ENCODE results near the gene ABCD2.
"Not testable (repeated sequence)": the region's sequence is repeated elsewhere in the genome, so short reads cannot be mapped to it uniquely, and the experiment has no call there.

The ABCD2 gene

DNA sequence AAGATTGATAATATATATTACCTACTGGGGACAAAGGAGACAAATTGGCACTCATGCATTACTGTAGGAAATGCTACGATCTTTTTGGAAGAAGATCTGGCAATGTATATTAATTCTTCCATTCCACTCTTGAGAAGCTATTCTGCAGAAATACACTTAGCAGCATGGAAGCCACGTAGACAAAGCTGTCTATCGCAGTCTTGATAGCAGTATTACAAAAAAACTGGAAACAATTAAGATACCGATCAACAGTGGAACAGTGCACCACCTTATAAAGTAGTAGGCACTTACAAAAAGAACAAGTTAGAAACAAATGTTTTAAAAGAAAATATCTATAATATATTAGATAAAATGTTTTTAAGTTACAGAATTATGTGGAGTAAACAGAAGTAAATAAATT lies 87.2 kb downstream of the ABCD2 start:
- Histone ChIP-seq H3K9me3 (ENCODE audit: low read length) (no peaks in the 10 kb centered on the region), H3K27me3 (ENCODE audit: control insufficient read depth in 1 of 2, insufficient read depth in 2 of 2, low read length in 2 of 2) (no peaks in the 10 kb centered on the region), H3K4me3 (ENCODE audit: low read depth in 1 of 2, low read length in 2 of 2) (no peak overlapping the region), H3K4me1 (ENCODE audit: insufficient read depth, low read length) (no peaks in the 10 kb centered on the region), H3K9ac (ENCODE audit: low read length) (no peak overlapping the region), H3K36me3 (ENCODE audit: insufficient read depth, low read length) (no peaks in the 10 kb centered on the region), H3K27ac (ENCODE audit: low read depth, low read length) (no peak overlapping the region)

- H3K36me3 ChIP-seq (ENCODE audit: insufficient read depth, low read length) = no peaks in the 10 kb centered on the region
- no peak overlapping the region for H3K4me3 ChIP-seq (ENCODE audit: low read depth in 1 of 2, low read length in 2 of 2)
- no peaks in the 10 kb centered on the region for H3K27me3 ChIP-seq (ENCODE audit: control insufficient read depth in 1 of 2, insufficient read depth in 2 of 2, low read length in 2 of 2)
- no peak overlapping the region for H3K9ac ChIP-seq (ENCODE audit: low read length)
- no peaks in the 10 kb centered on the region for H3K4me1 ChIP-seq (ENCODE audit: insufficient read depth, low read length)
- H3K27ac ChIP-seq (ENCODE audit: low read depth, low read length) = no peak overlapping the region
- H3K9me3 ChIP-seq (ENCODE audit: low read length) = no peaks in the 10 kb centered on the region
Measured at GRCh38 chr12:39526974-39527373, 92.6 kb downstream of the ABCD2 start.

- H3K4me1 ChIP-seq (ENCODE audit: insufficient read depth, low read length); H3K27me3 ChIP-seq (ENCODE audit: control insufficient read depth in 1 of 2, insufficient read depth in 2 of 2, low read length in 2 of 2); H3K4me3 ChIP-seq (ENCODE audit: low read depth in 1 of 2, low read length in 2 of 2); H3K27ac ChIP-seq (ENCODE audit: low read depth, low read length); H3K9ac ChIP-seq (ENCODE audit: low read length); H3K9me3 ChIP-seq (ENCODE audit: low read length); H3K36me3 ChIP-seq (ENCODE audit: insufficient read depth, low read length): not testable (repeated sequence)
Measured at GRCh38 chr12:39522167-39522566, 97.4 kb downstream of the ABCD2 start.

GRCh38 chr12:39510001-39510400 lies 109.6 kb downstream of the ABCD2 start:
- Histone ChIP-seq H3K9ac (ENCODE audit: low read length) (no peak overlapping the region), H3K9me3 (ENCODE audit: low read length) (no peaks in the 10 kb centered on the region), H3K36me3 (ENCODE audit: insufficient read depth, low read length) (no peaks in the 10 kb centered on the region), H3K4me3 (ENCODE audit: low read depth in 1 of 2, low read length in 2 of 2) (no peak overlapping the region), H3K4me1 (ENCODE audit: insufficient read depth, low read length) (no peaks in the 10 kb centered on the region), H3K27me3 (ENCODE audit: control insufficient read depth in 1 of 2, insufficient read depth in 2 of 2, low read length in 2 of 2) (no peaks in the 10 kb centered on the region), H3K27ac (ENCODE audit: low read depth, low read length) (no peak overlapping the region)

DNA sequence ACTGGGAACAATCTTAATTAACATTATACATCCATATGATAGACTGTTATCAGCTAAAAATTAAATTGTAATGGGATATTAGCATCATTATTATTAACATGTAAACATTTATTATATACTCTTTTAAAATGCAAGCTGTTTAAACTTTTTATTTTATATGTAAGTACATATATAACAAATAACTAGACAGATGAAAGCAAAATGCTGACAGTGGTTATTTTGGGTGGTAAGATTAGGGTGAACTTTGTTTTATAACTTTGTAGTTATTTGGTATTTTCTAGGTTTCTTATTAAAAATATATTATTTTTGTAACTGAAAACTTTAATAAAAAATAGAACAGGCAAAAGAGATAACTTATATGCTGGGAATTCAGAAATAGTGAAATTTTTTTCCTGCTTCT lies 114.0 kb downstream of the ABCD2 start:
- Histone ChIP-seq H3K4me3 (ENCODE audit: low read depth in 1 of 2, low read length in 2 of 2) (no peak overlapping the region), H3K4me1 (ENCODE audit: insufficient read depth, low read length) (no peaks in the 10 kb centered on the region), H3K27me3 (ENCODE audit: control insufficient read depth in 1 of 2, insufficient read depth in 2 of 2, low read length in 2 of 2) (no peaks in the 10 kb centered on the region), H3K9me3 (ENCODE audit: low read length) (no peaks in the 10 kb centered on the region), H3K36me3 (ENCODE audit: insufficient read depth, low read length) (no peaks in the 10 kb centered on the region), H3K9ac (ENCODE audit: low read length) (no peak overlapping the region), H3K27ac (ENCODE audit: low read depth, low read length) (no peak overlapping the region)

DNA sequence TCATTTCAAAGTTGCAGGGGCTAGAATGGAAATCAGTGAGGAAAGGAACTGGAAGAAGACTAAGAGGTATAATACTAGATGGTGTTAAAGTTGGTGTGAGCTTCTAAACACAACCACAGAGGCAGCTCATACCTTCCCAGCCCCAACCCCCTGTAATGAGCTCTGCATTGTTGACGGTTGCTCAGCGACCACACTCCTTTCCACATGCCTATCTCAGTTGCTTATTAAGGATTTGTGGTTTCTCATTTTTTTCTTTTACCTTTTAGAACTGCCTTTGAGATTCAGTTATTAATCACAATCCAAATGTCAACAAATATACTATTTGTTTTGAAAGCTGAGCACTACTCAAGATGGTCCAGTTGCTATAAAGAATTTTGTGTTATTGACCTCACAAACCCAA lies 114.6 kb downstream of the ABCD2 start:
- H3K4me3 ChIP-seq (ENCODE audit: low read depth in 1 of 2, low read length in 2 of 2) = no peak overlapping the region
- no peak overlapping the region for H3K27ac ChIP-seq (ENCODE audit: low read depth, low read length)
- no peaks in the 10 kb centered on the region for H3K27me3 ChIP-seq (ENCODE audit: control insufficient read depth in 1 of 2, insufficient read depth in 2 of 2, low read length in 2 of 2)
- no peak overlapping the region for H3K9ac ChIP-seq (ENCODE audit: low read length)
- no peaks in the 10 kb centered on the region for H3K9me3 ChIP-seq (ENCODE audit: low read length)
- no peaks in the 10 kb centered on the region for H3K4me1 ChIP-seq (ENCODE audit: insufficient read depth, low read length)
- no peaks in the 10 kb centered on the region for H3K36me3 ChIP-seq (ENCODE audit: insufficient read depth, low read length)

DNA sequence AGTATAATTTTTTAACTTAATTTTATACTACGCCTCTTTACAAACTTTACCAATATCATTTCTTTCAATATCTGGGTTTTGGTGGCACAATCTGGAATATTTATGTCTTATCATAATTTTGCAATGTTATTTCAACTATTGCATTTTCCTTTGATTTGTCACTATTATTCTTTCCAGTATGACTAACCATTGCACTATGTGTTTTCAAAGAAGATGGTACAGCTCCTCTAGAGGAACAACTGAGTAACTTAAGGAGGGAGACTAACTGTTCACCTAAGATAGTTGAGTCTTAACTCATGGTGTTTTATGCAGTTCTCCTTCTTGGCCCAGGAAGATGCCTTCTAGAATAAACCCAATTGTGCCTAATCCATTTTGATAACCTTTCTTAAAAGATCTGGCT lies 116.2 kb downstream of the ABCD2 start:
- Histone ChIP-seq H3K4me3 (ENCODE audit: low read depth in 1 of 2, low read length in 2 of 2) (no peak overlapping the region), H3K4me1 (ENCODE audit: insufficient read depth, low read length) (no peaks in the 10 kb centered on the region), H3K9me3 (ENCODE audit: low read length) (no peaks in the 10 kb centered on the region), H3K36me3 (ENCODE audit: insufficient read depth, low read length) (no peaks in the 10 kb centered on the region), H3K27ac (ENCODE audit: low read depth, low read length) (no peak overlapping the region), H3K9ac (ENCODE audit: low read length) (no peak overlapping the region), H3K27me3 (ENCODE audit: control insufficient read depth in 1 of 2, insufficient read depth in 2 of 2, low read length in 2 of 2) (no peaks in the 10 kb centered on the region)

GRCh38 chr12:39502726-39503125 lies 116.9 kb downstream of the ABCD2 start:
- H3K4me3 ChIP-seq (ENCODE audit: low read depth in 1 of 2, low read length in 2 of 2) = no peak overlapping the region
- no peaks in the 10 kb centered on the region for H3K9me3 ChIP-seq (ENCODE audit: low read length)
- no peaks in the 10 kb centered on the region for H3K27me3 ChIP-seq (ENCODE audit: control insufficient read depth in 1 of 2, insufficient read depth in 2 of 2, low read length in 2 of 2)
- no peaks in the 10 kb centered on the region for H3K36me3 ChIP-seq (ENCODE audit: insufficient read depth, low read length)
- no peak overlapping the region for H3K9ac ChIP-seq (ENCODE audit: low read length)
- no peaks in the 10 kb centered on the region for H3K4me1 ChIP-seq (ENCODE audit: insufficient read depth, low read length)
- H3K27ac ChIP-seq (ENCODE audit: low read depth, low read length) = no peak overlapping the region
